ENCODE measurements around the gene DCLK1. TPM values are rescaled to one million over a fixed set of nuclear protein-coding genes. Genes with fewer than 3 reads are reported as not detected.

Gene DCLK1
- total RNA-seq, 1 donor from 2014 or later, result 22.4 TPM

DNA sequence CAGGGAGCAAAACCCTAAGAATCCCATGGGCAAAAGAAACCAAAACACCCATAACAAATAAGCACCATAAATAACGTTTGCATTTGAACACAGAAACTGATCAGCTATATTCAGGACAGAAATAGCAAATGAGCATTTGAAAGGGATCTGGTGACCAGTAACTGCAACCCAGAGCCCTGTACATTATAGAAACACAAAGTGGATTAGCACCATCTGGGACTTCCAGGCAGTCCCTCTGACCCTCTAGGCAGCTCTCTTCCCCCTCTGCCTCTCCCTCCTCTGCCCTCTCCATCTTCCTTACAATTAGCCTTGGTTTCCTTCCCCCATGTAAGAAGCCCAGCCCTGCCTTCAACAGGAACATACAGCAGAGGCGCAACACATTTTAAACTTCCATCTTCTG, 215.0 kb downstream of the DCLK1 start:
- H3K27me3 Mint-ChIP-seq (ENCODE audit: low read depth), result no peaks in the 10 kb centered on the region
- H3K4me1 Mint-ChIP-seq, result peaks cover 4% of the 10 kb centered on the region
- TF ChIP-seq, protein P1, sequence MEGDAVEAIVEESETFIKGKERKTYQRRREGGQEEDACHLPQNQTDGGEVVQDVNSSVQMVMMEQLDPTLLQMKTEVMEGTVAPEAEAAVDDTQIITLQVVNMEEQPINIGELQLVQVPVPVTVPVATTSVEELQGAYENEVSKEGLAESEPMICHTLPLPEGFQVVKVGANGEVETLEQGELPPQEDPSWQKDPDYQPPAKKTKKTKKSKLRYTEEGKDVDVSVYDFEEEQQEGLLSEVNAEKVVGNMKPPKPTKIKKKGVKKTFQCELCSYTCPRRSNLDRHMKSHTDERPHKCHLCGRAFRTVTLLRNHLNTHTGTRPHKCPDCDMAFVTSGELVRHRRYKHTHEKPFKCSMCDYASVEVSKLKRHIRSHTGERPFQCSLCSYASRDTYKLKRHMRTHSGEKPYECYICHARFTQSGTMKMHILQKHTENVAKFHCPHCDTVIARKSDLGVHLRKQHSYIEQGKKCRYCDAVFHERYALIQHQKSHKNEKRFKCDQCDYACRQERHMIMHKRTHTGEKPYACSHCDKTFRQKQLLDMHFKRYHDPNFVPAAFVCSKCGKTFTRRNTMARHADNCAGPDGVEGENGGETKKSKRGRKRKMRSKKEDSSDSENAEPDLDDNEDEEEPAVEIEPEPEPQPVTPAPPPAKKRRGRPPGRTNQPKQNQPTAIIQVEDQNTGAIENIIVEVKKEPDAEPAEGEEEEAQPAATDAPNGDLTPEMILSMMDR (conservative IDR thresholded peaks at IDR 0.05), result no peak
- no peak overlapping the region for H3K4me3 Mint-ChIP-seq
- no peaks in the 10 kb centered on the region for H3K36me3 Mint-ChIP-seq (ENCODE audit: low read depth)
- no peaks in the 10 kb centered on the region for H3K9me3 Mint-ChIP-seq
- no peak overlapping the region for H3K27ac Mint-ChIP-seq (ENCODE audit: unreplicated experiment)
- no peak for DNase-seq (ENCODE audit: low read depth, low spot score)

- TF ChIP-seq, protein P1 (conservative IDR thresholded peaks at IDR 0.05), result no peak
- Mint-ChIP-seq H3K4me1 (peaks cover 13% of the 10 kb centered on the region), H3K9me3 (no peaks in the 10 kb centered on the region), H3K27me3 (ENCODE audit: low read depth) (no peaks in the 10 kb centered on the region), H3K4me3 (no peak overlapping the region), H3K27ac (ENCODE audit: unreplicated experiment) (no peak overlapping the region), H3K36me3 (ENCODE audit: low read depth) (no peaks in the 10 kb centered on the region)
- DNase-seq (ENCODE audit: low read depth, low spot score), result no peak
Measured at GRCh38 chr13:35914662-35915061, 216.5 kb downstream of the DCLK1 start.

GRCh38 chr13:35912841-35913240, 218.3 kb downstream of the DCLK1 start:
- no peak for DNase-seq (ENCODE audit: low read depth, low spot score)
- no peak overlapping the region for H3K27ac Mint-ChIP-seq (ENCODE audit: unreplicated experiment)
- TF ChIP-seq, protein P1 (conservative IDR thresholded peaks at IDR 0.05), result no peak
- H3K9me3 Mint-ChIP-seq, result no peaks in the 10 kb centered on the region
- H3K4me1 Mint-ChIP-seq, result peaks cover 18% of the 10 kb centered on the region
- H3K4me3 Mint-ChIP-seq, result no peak overlapping the region
- no peaks in the 10 kb centered on the region for H3K27me3 Mint-ChIP-seq (ENCODE audit: low read depth)
- no peaks in the 10 kb centered on the region for H3K36me3 Mint-ChIP-seq (ENCODE audit: low read depth)

DNA sequence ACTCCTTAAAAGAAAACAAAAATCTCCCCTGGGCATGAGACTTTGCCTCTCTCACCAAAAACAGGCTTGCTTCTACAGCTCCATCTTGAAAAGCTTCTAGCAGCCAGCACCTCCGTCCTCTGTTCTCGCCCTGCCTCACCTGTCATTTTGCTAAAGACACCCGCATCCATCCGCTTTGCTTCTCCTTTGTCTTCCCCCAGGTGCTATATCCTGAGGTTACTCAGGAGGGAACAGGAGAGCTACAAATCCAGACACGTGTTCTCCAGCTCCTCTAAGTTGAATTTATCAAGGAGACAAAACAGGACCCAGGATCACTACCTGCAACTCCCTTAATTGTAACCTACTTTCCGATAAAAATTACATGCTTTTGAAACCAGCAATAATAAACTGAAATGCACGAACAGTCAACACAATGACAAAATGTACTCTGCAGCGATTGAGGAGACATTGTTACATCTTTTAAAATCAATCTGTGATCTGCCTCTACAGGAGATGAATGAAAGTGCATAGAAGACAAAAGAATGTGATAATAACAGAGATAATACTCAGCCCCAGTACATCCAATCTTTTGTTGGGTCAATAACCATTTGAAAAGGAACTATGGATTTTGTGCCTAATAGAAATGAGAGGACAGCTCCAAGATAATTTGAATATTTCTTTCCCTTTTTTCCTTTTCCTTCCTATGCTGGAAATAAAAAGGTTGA, 221.2 kb downstream of the DCLK1 start:
- H3K27me3 Mint-ChIP-seq (ENCODE audit: low read depth), result no peaks in the 10 kb centered on the region
- DNase-seq (ENCODE audit: low read depth, low spot score), result no peak
- H3K9me3 Mint-ChIP-seq, result no peaks in the 10 kb centered on the region
- H3K36me3 Mint-ChIP-seq (ENCODE audit: low read depth), result no peaks in the 10 kb centered on the region
- H3K27ac Mint-ChIP-seq (ENCODE audit: unreplicated experiment), result peak overlapping the region; percentile 4
- TF ChIP-seq, protein P1 (conservative IDR thresholded peaks at IDR 0.05), result peak; percentile 14
- peaks cover 15% of the 10 kb centered on the region for H3K4me1 Mint-ChIP-seq
- no peak overlapping the region for H3K4me3 Mint-ChIP-seq

- Mint-ChIP-seq H3K27ac (ENCODE audit: unreplicated experiment) (no peak overlapping the region), H3K4me1 (peaks cover 15% of the 10 kb centered on the region), H3K9me3 (no peaks in the 10 kb centered on the region), H3K27me3 (ENCODE audit: low read depth) (no peaks in the 10 kb centered on the region), H3K4me3 (no peak overlapping the region), H3K36me3 (ENCODE audit: low read depth) (no peaks in the 10 kb centered on the region)
- TF ChIP-seq, protein P1 (conservative IDR thresholded peaks at IDR 0.05), result no peak
- no peak for DNase-seq (ENCODE audit: low read depth, low spot score)
Measured at GRCh38 chr13:35909091-35909490, 222.1 kb downstream of the DCLK1 start.
